Measurements from ENCODE around the gene FAM124A.
"Not testable (repeated sequence)": the region's sequence is repeated elsewhere in the genome, so short reads cannot be mapped to it uniquely, and the experiment has no call there.

FAM124A gene

GRCh38 chr13:51271528-51272085 is 49.4 kb downstream of the FAM124A start:
- no peak for DNase-seq

DNA sequence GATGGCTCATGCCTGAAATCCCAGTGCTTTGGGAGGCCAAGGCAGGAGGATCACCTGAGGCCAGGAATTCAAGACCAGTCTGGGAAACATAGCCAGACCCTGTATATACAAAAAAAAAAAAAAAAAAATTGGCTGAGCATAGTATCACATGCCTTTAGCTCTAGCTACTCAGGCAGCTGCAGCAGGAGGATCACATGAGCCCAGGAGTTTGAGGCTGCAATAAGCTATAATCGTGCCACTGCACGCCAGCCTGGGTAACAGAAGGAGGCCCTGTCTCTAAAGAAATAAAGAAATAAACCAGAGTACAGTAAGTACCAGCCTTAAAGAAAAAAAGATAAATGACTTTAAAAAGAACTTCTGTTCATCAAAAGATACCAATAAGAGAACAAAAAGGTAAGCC is 52.9 kb downstream of the FAM124A start:
- no peak for DNase-seq

DNA sequence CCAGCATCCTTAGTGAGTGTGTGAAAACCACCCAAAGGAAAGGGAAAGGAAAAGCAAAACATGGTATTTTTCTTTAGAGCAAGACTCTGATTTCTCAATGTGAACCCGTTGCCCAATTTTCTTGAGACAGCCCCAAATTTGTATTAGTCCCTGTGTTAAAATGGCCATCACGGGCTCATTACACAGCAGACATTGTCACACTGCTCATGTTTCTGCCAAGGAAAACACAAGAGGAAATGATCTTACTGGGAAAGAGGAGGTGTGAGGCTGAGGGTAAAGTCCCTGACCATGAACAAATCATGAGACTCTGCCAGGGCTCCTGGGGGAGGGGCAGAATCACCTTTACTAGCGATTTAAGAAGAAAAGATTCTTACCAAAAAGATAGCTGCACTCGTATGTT is 54.4 kb downstream of the FAM124A start:
- DNase-seq: no peak

DNA sequence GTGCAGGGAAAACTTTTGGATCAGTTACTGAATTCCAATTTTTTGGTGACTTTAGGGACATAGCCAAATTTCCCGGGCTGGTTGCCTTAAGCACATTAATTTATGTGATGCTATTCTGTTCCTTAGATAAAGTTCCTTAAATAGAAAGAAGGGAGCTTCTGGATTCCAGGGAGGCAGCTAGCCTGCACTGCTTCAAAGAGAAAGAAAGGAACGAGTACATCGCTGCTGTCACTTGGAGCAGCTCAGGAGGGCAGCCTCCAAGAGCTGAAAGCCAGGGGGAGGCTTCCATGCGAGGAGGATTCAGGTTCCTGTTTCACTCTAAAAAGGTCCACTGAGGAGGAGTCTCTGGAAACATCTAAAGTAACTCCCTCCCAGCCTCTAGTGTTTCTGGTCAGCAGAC is 55.7 kb downstream of the FAM124A start:
- DNase-seq: no peak

GRCh38 chr13:51278426-51279130 is 56.4 kb downstream of the FAM124A start:
- DNase-seq: no peak

GRCh38 chr13:51280379-51280940 is 58.3 kb downstream of the FAM124A start:
- DNase-seq: no peak

GRCh38 chr13:51282322-51282721 is 60.1 kb downstream of the FAM124A start:
- no peak for DNase-seq

GRCh38 chr13:51282923-51283322 is 60.7 kb downstream of the FAM124A start:
- DNase-seq: not testable (repeated sequence)

DNA sequence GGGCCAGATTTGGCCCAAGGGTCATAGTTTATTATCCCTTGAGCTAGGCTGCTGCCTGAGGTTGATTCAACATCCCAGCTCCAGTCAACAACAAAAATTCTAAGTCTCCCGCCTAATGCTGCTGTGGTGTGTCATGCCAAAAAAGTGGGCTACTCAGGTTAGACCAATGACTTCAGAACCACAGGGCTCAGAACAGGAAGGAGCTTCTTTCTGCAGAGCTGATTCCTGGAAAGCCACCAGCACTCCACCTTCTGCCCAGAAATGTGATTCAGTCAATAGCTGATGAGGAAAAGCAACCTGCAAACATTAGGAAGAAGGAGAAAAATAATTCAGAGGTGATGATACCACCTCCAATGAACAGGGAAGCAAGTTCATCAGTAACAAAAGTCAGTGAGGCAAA is 61.2 kb downstream of the FAM124A start:
- DNase-seq: no peak

- no peak for DNase-seq
Measured at GRCh38 chr13:51284339-51284738, 62.1 kb downstream of the FAM124A start.

DNA sequence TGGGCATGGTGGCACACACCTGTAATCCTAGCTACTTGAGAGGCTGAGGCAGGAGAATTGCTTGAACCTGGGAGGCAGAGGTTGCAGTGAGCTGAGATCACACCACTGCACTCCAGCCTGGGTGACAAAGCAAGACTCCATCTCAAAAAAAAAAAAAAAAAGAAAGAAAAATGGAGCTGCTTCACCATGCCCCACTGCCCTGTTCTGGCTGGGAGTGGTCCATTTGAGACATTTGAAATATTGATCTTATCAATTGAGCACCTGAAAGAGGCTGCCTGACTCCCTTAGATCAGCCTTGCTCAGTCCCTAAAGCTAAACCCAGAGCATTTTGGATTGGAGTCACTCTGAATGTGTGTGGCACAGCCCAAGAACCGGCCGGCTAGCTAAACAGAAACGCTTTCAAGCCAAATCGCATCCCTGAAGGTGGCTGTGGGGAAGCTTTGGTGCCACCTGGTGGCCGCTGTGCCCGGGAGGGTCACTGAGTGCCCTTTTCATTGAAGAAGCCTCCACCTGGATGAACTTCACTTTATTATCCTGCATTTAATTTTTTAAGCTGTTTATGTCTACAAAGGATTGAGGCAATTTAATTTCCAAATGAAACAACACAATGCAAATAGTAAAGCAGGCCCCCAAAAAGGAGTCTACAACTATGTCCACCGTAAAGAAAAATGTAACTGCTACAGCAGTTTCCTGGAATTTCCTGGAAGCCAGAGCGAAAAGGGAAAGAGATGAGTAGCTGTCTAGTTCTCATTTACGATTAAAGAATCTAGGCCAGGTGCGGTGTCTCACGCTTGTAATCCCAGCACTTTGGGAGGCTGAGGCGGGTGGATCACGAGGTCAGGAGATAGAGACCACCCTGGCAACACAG is 64.2 kb downstream of the FAM124A start:
- DNase-seq: peak; percentile 50

DNA sequence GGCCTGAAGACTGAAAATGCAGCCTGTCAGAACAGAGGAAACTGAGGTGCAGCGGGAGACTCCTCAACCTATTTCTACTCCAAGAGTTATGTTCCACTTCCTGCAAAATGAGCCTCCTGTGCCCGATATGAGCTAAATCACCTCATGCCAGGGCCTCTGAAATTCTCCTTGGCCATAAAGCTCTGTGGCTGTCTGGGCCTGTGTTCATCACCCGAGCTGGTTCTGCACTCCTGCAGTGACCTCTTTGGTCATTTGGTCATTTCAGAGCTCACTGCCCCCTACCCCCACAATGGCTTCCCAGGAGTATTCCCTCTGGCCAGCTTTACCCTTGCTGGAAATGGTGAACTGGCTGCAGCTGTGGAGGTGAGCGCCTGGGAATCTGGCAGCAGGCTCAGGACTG is 65.6 kb downstream of the FAM124A start:
- DNase-seq: no peak

DNA sequence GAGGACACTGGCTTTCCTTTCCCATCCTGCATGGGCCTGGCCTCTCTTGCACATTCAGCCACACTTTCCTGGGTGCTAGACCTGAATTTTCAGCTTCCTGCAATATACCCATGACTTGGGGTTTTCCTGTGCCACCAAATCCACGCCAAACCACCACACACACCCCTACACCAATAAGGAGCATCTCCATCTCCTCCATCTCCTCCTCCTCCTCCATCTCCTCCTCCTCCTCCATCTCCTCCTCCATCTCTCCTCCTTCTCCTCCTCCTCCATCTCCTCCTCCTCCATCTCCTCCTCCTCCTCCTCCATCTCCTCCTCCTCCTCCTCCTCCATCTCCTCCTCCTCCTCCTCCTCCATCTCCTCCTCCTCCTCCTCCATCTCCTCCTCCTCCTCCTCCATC is 66.1 kb downstream of the FAM124A start:
- DNase-seq: not testable (repeated sequence)

DNA sequence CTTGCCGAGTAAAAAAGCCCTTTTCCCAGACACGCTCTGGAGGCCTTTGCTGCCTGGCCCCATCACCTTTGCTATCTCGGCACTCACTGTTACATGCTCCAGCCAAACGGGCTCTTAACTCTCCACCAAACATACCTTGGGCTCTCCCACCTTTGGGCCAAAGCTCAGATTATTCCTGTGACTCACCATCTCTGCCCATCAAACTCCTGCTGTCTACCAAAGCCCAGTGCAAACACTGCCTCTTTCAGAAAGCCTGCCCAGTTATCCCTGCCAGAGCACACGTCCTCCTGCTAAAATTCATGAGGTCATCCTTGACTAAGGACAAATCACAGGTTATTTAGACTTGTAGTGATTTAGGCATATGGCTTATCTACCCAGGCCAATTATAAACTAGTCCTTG is 69.1 kb downstream of the FAM124A start:
- no peak for DNase-seq

DNA sequence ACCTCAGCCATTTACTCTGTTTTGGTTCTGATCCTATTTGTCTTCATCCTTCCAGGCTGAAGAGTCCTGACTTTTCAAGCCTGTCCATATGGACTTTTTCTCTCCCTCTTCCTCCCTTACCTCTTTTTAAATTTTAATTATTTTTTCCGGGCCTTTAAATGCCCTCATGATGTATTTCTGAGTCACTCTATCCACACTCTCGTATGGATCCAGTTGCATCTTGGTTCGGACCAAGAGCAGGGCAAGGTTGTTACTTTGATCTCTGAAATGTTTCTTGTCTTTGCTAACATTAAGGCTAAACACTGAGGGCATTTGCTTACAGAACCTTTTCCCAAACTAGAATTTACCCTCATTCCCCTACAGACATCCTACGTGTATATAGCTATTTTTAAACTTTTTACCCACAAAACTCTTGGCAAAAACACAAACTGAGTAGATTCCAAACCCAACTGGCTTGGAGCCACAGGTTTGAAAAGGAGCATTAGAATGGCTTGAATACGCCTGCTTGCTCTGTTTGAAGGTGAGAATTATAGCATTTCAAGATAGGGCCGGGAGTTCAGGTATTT is 69.9 kb downstream of the FAM124A start:
- no peak for DNase-seq

GRCh38 chr13:51297556-51297955 is 75.4 kb downstream of the FAM124A start:
- DNase-seq: no peak

GRCh38 chr13:51298812-51299211 is 76.6 kb downstream of the FAM124A start:
- DNase-seq: no peak

- DNase-seq: no peak
Measured at GRCh38 chr13:51303063-51303552, 80.9 kb downstream of the FAM124A start.

DNA sequence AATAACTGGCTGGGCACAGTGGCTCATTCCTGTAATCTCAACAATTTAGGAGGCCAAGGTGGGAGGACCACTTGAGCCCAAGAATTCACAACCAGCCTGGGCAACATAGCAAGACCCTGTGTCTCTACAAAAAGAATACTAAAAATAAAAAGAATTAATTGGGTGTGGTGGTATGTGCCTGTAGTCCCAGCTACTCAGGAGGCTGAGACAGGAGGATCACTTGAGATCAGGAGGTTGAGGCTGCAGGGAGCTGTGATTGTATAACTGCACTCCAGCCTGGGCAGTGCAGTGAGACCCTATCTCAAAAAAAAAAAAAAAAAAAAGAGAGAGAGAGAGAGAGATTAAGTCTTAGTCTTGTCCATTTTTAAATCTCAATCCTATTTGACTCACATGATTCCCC is 81.7 kb downstream of the FAM124A start:
- DNase-seq: no peak

DNA sequence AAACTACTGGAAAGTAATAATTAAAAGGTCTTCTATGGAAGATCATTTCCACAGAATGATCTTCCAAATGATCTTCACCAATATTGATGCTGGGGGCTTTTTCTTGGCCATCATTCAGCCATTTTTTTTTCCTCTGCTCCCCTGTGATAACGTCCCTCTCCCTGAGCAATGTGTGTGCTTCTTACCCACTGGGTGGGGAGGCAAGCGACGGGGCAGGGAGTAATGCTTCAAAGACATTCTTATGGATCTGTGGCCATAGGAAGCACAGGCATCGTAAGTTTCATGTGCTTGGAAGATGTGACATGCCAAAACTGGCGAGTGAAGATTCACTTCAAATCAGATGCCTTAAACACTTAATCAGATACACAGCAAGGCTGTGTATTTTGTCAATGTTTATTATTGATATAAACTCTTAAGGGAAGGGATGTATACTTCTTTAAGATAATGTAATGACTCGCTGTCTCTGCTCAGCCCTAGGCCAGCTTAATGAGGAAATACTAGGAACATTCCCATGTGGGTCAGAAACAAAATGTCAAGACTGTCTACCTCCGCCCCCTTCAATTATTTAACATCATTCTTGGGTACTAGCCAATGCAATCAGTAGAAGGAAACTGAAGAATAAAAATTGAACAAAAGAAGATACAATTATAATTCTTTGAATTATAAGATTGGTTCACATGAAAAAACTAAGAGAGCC is 83.2 kb downstream of the FAM124A start:
- DNase-seq: no peak

GRCh38 chr13:51308781-51309180 is 86.6 kb downstream of the FAM124A start:
- no peak for DNase-seq

- DNase-seq: no peak
Measured at GRCh38 chr13:51311231-51311630, 89.0 kb downstream of the FAM124A start.
